Kidney (tissue), 14 donors: ENCODE data around the gene COL4A2. TPM values are rescaled to one million over a fixed set of nuclear protein-coding genes. Genes with fewer than 3 reads are reported as not detected.

ENCODE experiments used
- DNase-seq, 5 donors: peaks; one replicate each; pipeline ENCODE4 v3.0.0-alpha.2; 2013 to 2020
- FAIRE-seq: peaks from 2 replicates; lab custom pipeline; 2012; peaks lifted over from hg19 to GRCh38; lab: Jason Lieb, UNC
- H3K27ac ChIP-seq, 2 donors: one replicate each; pipeline ENCODE4 v1.7.0; 2013; ENCODE audit warnings: low read depth in 2 of 2, low read length in 2 of 2, inconsistent platforms in 1 of 2
- H3K27me3 ChIP-seq: one replicate; pipeline ENCODE4 v1.7.1; 2013; ENCODE audit warnings: low read length, inconsistent platforms; ENCODE audit not compliant: control insufficient read depth, insufficient read depth
- H3K36me3 ChIP-seq, 3 donors: one replicate each; pipeline versions ENCODE4 v1.7.0 to v1.7.1; 2013; ENCODE audit warnings: low read length in 3 of 3, control low read depth in 1 of 3, inconsistent platforms in 1 of 3; ENCODE audit not compliant: insufficient read depth in 3 of 3, control insufficient read depth in 2 of 3
- H3K4me1 ChIP-seq, 3 donors: one replicate each; pipeline versions ENCODE4 v1.7.0 to v1.7.1; 2013; ENCODE audit warnings: low read length in 3 of 3, inconsistent platforms in 1 of 3, low read depth in 1 of 3; ENCODE audit not compliant: control insufficient read depth in 2 of 3, insufficient read depth in 2 of 3
- H3K4me3 ChIP-seq, 3 donors: one replicate each; pipeline versions ENCODE4 v1.7.0 to v1.8.1; 2013; ENCODE audit warnings: low read length in 3 of 3, control low read depth in 1 of 3, inconsistent platforms in 1 of 3
- H3K9ac ChIP-seq, 3 donors: one replicate each; pipeline versions ENCODE4 v1.7.0 to v1.7.1; 2013; ENCODE audit warnings: low read length in 3 of 3, control low read depth in 1 of 3, inconsistent platforms in 1 of 3
- H3K9me3 ChIP-seq, 3 donors: one replicate each; pipeline versions ENCODE4 v1.7.0 to v1.7.1; 2013; ENCODE audit warnings: low read length in 3 of 3, control low read depth in 1 of 3, inconsistent platforms in 1 of 3; ENCODE audit not compliant: control insufficient read depth in 2 of 3, insufficient read depth in 1 of 3
- CTCF ChIP-seq: IDR thresholded peaks from 3 replicates; pipeline ENCODE4 v1.5.1; 2012; ENCODE audit warnings: mild to moderate bottlenecking, moderate library complexity, borderline replicate concordance; ENCODE audit not compliant: insufficient read depth; ENCODE audit errors: extremely low read depth
- intact Hi-C: fragments of 100-400 bp; cut with DNase I; formaldehyde crosslinking; loops from one replicate; pipeline ENCODE4 v1.11.1; 2022
- polyA plus RNA-seq: library from polyadenylated mRNA; stranded (reverse); fragments of 350-450 nt; fragmentation: Illumina TruSeq; extraction: RNeasy Lipid Tissue Mini Kit (QIAGEN cat#74804); gene quantifications from one replicate; pipeline ENCODE4 v1.2.3, GENCODE V29; 2014; ENCODE audit warnings: low read depth, low replicate concordance; ENCODE audit not compliant: insufficient read depth
- total RNA-seq: library from RNA; stranded (reverse); fragmentation: NEBNext Ultra II Directional; extraction: Animal tissue kit (Norgen Biotek cat#: 25700); gene quantifications from one replicate; pipeline ENCODE4 v1.2.1, GENCODE V29; 2021
- donor health status: control.
- donor health status: control.
- donor health status: control.
- donor health status: control.
- donor health status: control.
- donor health status: DM: yes; HTN: yes; CAD: no.
- donor health status: Normal renal cell carcinoma (clear cell type).

COL4A2 gene
- total and polyA plus RNA-seq, 2 donors from 2014 or later = 126 to 265 TPM

DNA sequence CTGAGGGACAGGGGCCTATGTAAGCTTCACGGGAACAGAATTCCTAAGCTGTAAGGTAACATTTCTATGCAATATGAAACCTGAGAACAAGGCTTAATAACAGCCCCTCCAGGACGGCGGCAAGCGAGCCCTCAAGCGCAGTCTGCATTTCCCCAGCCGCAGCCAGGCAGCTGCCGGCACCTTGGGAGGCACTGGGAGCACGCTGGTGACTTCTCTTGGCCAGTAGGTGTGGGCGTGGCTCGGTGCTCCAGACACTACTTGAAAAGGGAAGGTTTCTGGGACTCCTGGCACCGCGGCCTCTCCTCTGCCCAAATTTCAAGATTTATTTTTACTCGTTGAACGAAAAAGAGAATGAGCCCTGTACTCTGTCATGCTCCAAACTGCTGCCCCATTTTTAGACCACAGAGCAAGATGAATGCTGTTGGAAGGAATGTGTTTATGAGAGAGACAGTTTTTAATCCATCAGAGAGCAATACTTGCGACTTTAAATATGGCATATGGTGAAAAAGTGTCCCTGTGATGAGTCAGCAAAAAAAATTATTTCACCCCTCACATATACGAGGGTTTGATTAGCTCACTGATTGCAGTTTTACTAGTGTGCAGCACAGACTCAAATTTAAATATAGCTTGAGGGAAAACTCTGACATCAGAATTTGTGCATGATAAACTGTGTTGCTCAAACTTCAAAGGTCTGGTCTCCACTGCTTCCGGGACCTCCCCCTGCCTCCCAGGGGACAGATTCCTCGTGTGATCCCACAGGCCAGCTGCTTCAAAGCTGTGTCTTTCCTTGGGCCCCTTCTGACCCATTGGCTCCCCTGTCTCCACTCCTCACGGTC is 81.2 kb downstream of the COL4A2 start:
- peak overlapping the region in 1 of 3 donors; percentile 37 for H3K9ac ChIP-seq
- no peaks in the 10 kb centered on the region for H3K27me3 ChIP-seq
- TF ChIP-seq CTCF = no peak
- peak overlapping the region; percentile 26 to 85 for H3K27ac ChIP-seq
- intact Hi-C loops = no loop called here
- H3K9me3 ChIP-seq = no peaks in the 10 kb centered on the region
- H3K4me1 ChIP-seq = peaks cover 4 to 18% (median 10%) of the 10 kb centered on the region in 3 donors
- no peak overlapping the region for H3K4me3 ChIP-seq
- H3K36me3 ChIP-seq = peaks cover 0 to 5% (median 0%) of the 10 kb centered on the region in 3 donors
- FAIRE-seq (no peak), DNase-seq (peak; percentile 62 to 92 (median 81))

- DNase-seq = peak in 3 of 5 donors; percentile 49 to 86 (median 79)
- H3K4me3 ChIP-seq = no peak overlapping the region
- peaks cover 4 to 18% (median 10%) of the 10 kb centered on the region in 3 donors for H3K4me1 ChIP-seq
- H3K9ac ChIP-seq = no peak overlapping the region
- no peaks in the 10 kb centered on the region for H3K9me3 ChIP-seq
- H3K27ac ChIP-seq = peak overlapping the region in 1 of 2 donors; percentile 26
- no peak for TF ChIP-seq CTCF
- intact Hi-C loops = no loop called here
- H3K27me3 ChIP-seq = no peaks in the 10 kb centered on the region
- H3K36me3 ChIP-seq = peaks cover 0 to 5% (median 0%) of the 10 kb centered on the region in 3 donors
- no peak for FAIRE-seq
These were observed 83.5 kb downstream of the COL4A2 start for GRCh38 chr13:110390567-110390966.

- Histone ChIP-seq H3K4me1 (peaks cover 4 to 18% (median 10%) of the 10 kb centered on the region in 3 donors), H3K27me3 (no peaks in the 10 kb centered on the region), H3K4me3 (no peak overlapping the region), H3K36me3 (peaks cover 0 to 5% (median 0%) of the 10 kb centered on the region in 3 donors), H3K27ac (peak overlapping the region in 1 of 2 donors; percentile 26), H3K9me3 (no peaks in the 10 kb centered on the region), H3K9ac (no peak overlapping the region)
- FAIRE-seq (no peak), DNase-seq (no peak)
- intact Hi-C loops = no loop called here
- no peak for TF ChIP-seq CTCF
These were observed 84.2 kb downstream of the COL4A2 start for GRCh38 chr13:110391273-110391672.
